Measurements from ENCODE around the gene FAM107B. TPM values are rescaled to one million over a fixed set of nuclear protein-coding genes. Genes with fewer than 3 reads are reported as not detected.

The FAM107B gene
- total and polyA plus RNA-seq, 2 of the 13 experiments (the other 11 are each of a cell fraction or from before 2014, with no cell fraction given) = 15.7 to 24.8 TPM

DNA sequence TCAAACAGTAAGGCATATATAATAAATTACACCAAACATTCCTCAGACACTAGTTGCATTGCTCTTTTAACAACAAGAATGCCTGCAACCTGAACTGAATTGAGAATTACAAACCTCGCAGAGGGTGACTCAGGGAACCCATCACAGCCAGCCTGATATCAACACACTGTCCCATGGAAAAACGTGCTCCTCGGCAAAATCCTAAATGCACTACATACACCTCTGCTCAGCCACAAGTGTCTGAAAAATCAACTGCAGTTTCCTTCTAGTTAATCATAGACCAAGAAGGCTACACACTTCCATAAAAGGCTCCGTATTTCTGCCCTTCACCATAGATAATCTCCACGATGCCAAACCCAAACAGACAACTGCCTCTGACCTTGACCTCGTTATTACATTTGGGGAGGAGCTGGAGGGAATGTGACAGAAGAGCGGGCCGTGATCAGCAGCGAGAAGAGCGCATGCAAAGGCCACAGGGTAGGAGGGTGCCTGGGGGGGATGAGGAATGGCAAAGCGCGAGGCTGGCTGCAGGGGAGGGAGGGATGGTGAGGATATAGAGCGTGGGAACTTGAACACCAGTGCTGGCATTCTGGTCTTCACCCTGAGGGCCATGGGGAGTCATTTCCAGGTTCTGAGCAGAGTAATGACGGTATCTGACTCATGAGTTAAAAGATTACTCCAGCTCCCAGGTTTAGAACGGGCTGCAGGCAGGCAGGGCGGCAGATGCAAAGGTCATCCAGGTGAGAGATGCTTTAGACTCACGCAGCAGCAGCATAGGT lies 242.0 kb downstream of the FAM107B start (continued):
- TF ChIP-seq, protein P1, sequence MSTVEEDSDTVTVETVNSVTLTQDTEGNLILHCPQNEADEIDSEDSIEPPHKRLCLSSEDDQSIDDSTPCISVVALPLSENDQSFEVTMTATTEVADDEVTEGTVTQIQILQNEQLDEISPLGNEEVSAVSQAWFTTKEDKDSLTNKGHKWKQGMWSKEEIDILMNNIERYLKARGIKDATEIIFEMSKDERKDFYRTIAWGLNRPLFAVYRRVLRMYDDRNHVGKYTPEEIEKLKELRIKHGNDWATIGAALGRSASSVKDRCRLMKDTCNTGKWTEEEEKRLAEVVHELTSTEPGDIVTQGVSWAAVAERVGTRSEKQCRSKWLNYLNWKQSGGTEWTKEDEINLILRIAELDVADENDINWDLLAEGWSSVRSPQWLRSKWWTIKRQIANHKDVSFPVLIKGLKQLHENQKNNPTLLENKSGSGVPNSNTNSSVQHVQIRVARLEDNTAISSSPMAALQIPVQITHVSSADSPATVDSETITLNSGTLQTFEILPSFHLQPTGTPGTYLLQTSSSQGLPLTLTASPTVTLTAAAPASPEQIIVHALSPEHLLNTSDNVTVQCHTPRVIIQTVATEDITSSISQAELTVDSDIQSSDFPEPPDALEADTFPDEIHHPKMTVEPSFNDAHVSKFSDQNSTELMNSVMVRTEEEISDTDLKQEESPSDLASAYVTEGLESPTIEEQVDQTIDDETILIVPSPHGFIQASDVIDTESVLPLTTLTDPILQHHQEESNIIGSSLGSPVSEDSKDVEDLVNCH (CRISPR knock-in tag; IDR thresholded peaks at IDR 0.05) = no peak
- TF ChIP-seq, protein P2, sequence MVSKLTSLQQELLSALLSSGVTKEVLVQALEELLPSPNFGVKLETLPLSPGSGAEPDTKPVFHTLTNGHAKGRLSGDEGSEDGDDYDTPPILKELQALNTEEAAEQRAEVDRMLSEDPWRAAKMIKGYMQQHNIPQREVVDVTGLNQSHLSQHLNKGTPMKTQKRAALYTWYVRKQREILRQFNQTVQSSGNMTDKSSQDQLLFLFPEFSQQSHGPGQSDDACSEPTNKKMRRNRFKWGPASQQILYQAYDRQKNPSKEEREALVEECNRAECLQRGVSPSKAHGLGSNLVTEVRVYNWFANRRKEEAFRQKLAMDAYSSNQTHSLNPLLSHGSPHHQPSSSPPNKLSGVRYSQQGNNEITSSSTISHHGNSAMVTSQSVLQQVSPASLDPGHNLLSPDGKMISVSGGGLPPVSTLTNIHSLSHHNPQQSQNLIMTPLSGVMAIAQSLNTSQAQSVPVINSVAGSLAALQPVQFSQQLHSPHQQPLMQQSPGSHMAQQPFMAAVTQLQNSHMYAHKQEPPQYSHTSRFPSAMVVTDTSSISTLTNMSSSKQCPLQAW (CRISPR knock-in tag; IDR thresholded peaks at IDR 0.05) = peak; percentile 93
- TF ChIP-seq SMAD3 (CRISPR knock-in tag; IDR thresholded peaks at IDR 0.05) (no peak), LCORL (IDR thresholded peaks at IDR 0.05) (peak; percentile 62; the same call in 1 of the 2 replicates), LCORL (CRISPR knock-in tag; IDR thresholded peaks at IDR 0.05) (peak; percentile 70), ZBTB38 (CRISPR knock-in tag; IDR thresholded peaks at IDR 0.05) (no peak), RFXANK (CRISPR knock-in tag; IDR thresholded peaks at IDR 0.05) (no peak), CBFB (CRISPR knock-in tag; IDR thresholded peaks at IDR 0.05) (no peak), TGIF2 (CRISPR knock-in tag; IDR thresholded peaks at IDR 0.05) (peak; percentile 69; the same call in 1 of the 2 replicates), ATF7 (IDR thresholded peaks at IDR 0.05) (no peak), ATF7 (CRISPR knock-in tag; IDR thresholded peaks at IDR 0.05) (peak; percentile 21; the same call in 1 of the 2 replicates), ZNF143 (CRISPR knock-in tag; IDR thresholded peaks at IDR 0.05) (no peak), ZNF564 (CRISPR knock-in tag; IDR thresholded peaks at IDR 0.05) (0 out of 2 replicates have a peak, but pooled peaks have one; percentile 48), SKI (IDR thresholded peaks at IDR 0.05; ENCODE audit: partially characterized antibody) (peak; percentile 98), FOXP1 (IDR thresholded peaks at IDR 0.05) (no peak), FOXP1 (CRISPR knock-in tag; IDR thresholded peaks at IDR 0.05) (peak; percentile 69), CREB1 (IDR thresholded peaks at IDR 0.05) (0 out of 2 replicates have a peak, but pooled peaks have one; percentile 9), CREB1 (CRISPR knock-in tag; IDR thresholded peaks at IDR 0.05) (peak; percentile 49)
- TF ChIP-seq, protein P3, sequence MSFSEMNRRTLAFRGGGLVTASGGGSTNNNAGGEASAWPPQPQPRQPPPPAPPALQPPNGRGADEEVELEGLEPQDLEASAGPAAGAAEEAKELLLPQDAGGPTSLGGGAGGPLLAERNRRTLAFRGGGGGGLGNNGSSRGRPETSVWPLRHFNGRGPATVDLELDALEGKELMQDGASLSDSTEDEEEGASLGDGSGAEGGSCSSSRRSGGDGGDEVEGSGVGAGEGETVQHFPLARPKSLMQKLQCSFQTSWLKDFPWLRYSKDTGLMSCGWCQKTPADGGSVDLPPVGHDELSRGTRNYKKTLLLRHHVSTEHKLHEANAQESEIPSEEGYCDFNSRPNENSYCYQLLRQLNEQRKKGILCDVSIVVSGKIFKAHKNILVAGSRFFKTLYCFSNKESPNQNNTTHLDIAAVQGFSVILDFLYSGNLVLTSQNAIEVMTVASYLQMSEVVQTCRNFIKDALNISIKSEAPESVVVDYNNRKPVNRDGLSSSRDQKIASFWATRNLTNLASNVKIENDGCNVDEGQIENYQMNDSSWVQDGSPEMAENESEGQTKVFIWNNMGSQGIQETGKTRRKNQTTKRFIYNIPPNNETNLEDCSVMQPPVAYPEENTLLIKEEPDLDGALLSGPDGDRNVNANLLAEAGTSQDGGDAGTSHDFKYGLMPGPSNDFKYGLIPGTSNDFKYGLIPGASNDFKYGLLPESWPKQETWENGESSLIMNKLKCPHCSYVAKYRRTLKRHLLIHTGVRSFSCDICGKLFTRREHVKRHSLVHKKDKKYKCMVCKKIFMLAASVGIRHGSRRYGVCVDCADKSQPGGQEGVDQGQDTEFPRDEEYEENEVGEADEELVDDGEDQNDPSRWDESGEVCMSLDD (CRISPR knock-in tag; IDR thresholded peaks at IDR 0.05; ENCODE audit: borderline replicate concordance) = no peak
- TF ChIP-seq, protein P4, sequence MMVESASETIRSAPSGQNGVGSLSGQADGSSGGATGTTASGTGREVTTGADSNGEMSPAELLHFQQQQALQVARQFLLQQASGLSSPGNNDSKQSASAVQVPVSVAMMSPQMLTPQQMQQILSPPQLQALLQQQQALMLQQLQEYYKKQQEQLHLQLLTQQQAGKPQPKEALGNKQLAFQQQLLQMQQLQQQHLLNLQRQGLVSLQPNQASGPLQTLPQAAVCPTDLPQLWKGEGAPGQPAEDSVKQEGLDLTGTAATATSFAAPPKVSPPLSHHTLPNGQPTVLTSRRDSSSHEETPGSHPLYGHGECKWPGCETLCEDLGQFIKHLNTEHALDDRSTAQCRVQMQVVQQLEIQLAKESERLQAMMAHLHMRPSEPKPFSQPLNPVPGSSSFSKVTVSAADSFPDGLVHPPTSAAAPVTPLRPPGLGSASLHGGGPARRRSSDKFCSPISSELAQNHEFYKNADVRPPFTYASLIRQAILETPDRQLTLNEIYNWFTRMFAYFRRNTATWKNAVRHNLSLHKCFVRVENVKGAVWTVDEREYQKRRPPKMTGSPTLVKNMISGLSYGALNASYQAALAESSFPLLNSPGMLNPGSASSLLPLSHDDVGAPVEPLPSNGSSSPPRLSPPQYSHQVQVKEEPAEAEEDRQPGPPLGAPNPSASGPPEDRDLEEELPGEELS (CRISPR knock-in tag; IDR thresholded peaks at IDR 0.05) = peak; percentile 77
- TF ChIP-seq, protein P5, sequence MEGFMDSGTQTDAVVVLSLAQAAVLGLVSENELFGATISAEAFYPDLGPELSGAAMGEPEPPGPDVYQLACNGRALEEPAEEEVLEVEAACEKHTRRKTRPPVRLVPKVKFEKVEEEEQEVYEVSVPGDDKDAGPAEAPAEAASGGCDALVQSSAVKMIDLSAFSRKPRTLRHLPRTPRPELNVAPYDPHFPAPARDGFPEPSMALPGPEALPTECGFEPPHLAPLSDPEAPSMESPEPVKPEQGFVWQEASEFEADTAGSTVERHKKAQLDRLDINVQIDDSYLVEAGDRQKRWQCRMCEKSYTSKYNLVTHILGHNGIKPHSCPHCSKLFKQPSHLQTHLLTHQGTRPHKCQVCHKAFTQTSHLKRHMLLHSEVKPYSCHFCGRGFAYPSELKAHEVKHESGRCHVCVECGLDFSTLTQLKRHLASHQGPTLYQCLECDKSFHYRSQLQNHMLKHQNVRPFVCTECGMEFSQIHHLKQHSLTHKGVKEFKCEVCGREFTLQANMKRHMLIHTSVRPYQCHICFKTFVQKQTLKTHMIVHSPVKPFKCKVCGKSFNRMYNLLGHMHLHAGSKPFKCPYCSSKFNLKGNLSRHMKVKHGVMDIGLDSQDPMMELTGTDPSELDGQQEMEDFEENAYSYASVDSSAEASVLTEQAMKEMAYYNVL (CRISPR knock-in tag; IDR thresholded peaks at IDR 0.05; ENCODE audit: borderline replicate concordance) = 0 out of 2 replicates have a peak, but pooled peaks have one; percentile 53
